PC-3 (cell line): ENCODE results near the gene POLR1A.

ENCODE experiments used
- EZH2 ChIP-seq: fragments of 300-600 bp; sonication (generic); IDR thresholded peaks from one replicate; pipeline ENCODE4 v1.6.1; 2017; ENCODE audit warnings: antibody characterized with exemption, mild to moderate bottlenecking, low read length; ENCODE audit not compliant: unreplicated experiment
- EZH2phosphoT487 ChIP-seq: fragments of 300-600 bp; sonication (generic); IDR thresholded peaks from 2 replicates; pipeline ENCODE4 v1.6.1; 2018; ENCODE audit warnings: mild to moderate bottlenecking, antibody characterized with exemption, low read length, borderline replicate concordance
- TF ChIP-seq, protein P1 (sequence below): fragments of 300-600 bp; sonication (generic); conservative IDR thresholded peaks from 2 replicates; pipeline ENCODE4 v1.5.1; 2017; ENCODE audit warnings: antibody characterized with exemption, low read depth, mild to moderate bottlenecking, low read length

DNA sequence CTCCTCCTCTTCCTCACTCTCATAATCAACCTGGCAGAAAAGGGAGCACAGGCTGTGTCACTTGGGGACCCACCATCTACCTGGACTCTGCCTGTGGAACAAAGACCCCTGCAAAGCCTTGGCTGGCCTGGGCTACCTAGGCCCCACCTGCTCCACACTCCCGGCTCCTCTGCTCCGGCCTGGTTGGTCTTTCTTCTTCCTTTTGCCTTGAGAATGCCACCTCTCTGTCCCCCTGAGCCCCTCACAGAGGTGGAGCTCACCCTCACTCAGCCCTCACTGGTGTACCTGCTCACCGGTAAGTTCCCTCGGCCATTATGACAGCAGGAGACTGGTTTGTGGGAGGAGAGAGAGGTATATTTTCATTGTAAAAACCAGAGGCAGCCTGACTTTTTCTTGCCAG lies 74.1 kb downstream of the POLR1A start:
- TF ChIP-seq, protein P1, sequence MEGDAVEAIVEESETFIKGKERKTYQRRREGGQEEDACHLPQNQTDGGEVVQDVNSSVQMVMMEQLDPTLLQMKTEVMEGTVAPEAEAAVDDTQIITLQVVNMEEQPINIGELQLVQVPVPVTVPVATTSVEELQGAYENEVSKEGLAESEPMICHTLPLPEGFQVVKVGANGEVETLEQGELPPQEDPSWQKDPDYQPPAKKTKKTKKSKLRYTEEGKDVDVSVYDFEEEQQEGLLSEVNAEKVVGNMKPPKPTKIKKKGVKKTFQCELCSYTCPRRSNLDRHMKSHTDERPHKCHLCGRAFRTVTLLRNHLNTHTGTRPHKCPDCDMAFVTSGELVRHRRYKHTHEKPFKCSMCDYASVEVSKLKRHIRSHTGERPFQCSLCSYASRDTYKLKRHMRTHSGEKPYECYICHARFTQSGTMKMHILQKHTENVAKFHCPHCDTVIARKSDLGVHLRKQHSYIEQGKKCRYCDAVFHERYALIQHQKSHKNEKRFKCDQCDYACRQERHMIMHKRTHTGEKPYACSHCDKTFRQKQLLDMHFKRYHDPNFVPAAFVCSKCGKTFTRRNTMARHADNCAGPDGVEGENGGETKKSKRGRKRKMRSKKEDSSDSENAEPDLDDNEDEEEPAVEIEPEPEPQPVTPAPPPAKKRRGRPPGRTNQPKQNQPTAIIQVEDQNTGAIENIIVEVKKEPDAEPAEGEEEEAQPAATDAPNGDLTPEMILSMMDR = no peak
- TF ChIP-seq EZH2 = no peak
- TF ChIP-seq EZH2phosphoT487 = no peak
